Aorta (tissue), 5 donors: ENCODE data around the gene TMC5. TPM values are rescaled to one million over a fixed set of nuclear protein-coding genes. Genes with fewer than 3 reads are reported as not detected.
A peak's percentile ranks its signal among the peaks of the same experiment; 100 is the strongest.
"Not testable (repeated sequence)": the region's sequence is repeated elsewhere in the genome, so short reads cannot be mapped to it uniquely, and the experiment has no call there.

ENCODE experiments used
- ATAC-seq: fragments of 200-7000 bp; cut with Tn5 transposase; one replicate; pipeline ENCODE4 v1.9.1; 2022; ENCODE audit warnings: moderate library complexity; ENCODE audit not compliant: low FRiP score
- DNase-seq, 2 donors: peaks; one replicate each; pipeline ENCODE4 v3.0.0-alpha.2; 2020
- H3K27ac ChIP-seq, 2 donors: one replicate each; pipeline ENCODE4 v1.5.1; 2013; ENCODE audit warnings: low read length in 2 of 2, mild to moderate bottlenecking in 2 of 2, moderate library complexity in 2 of 2, control low read depth in 1 of 2, inconsistent platforms in 1 of 2, low read depth in 1 of 2
- H3K27me3 ChIP-seq, 2 donors: one replicate each; pipeline ENCODE4 v1.6.1; 2013; ENCODE audit warnings: control low read depth in 1 of 2, low read length in 1 of 2, mild to moderate bottlenecking in 1 of 2, moderate library complexity in 1 of 2; ENCODE audit not compliant: insufficient read depth in 2 of 2, control insufficient read depth in 1 of 2
- H3K36me3 ChIP-seq, 2 donors: one replicate each; pipeline ENCODE4 v1.6.1; 2013; ENCODE audit warnings: control low read depth in 1 of 2, low read length in 1 of 2, mild to moderate bottlenecking in 1 of 2; ENCODE audit not compliant: insufficient read depth in 2 of 2, control insufficient read depth in 1 of 2
- H3K4me1 ChIP-seq, 2 donors: one replicate each; pipeline ENCODE4 v1.6.1; 2013; ENCODE audit warnings: low read length in 2 of 2, control low read depth in 1 of 2, mild to moderate bottlenecking in 1 of 2, moderate library complexity in 1 of 2; ENCODE audit not compliant: insufficient read depth in 2 of 2, control insufficient read depth in 1 of 2
- H3K4me3 ChIP-seq, 2 donors: one replicate each; pipeline ENCODE4 v1.5.1; 2013; ENCODE audit warnings: low read length in 2 of 2, control low read depth in 1 of 2, mild to moderate bottlenecking in 1 of 2
- H3K9me3 ChIP-seq: one replicate; pipeline ENCODE4 v1.6.1; 2013; ENCODE audit warnings: mild to moderate bottlenecking, low read length; ENCODE audit not compliant: control insufficient read depth
- WGBS, 2 donors: extraction: QIAGEN DNeasy Blood & Tissue Kit; methylation state at CpG; one replicate each; pipeline ENCODE4 v1.1.7; 2013; 5-methylcytosine and 5-hydroxymethylcytosine counted together
- intact Hi-C, 2 donors: fragments of 100-400 bp; cut with DNase I; formaldehyde crosslinking; loops; one replicate each; pipeline versions ENCODE4 v1.14.2 to v1.15.0; 2022
- long read RNA-seq, 2 donors: library from polyadenylated mRNA; unstranded; transcript quantifications; one replicate each; pipeline ENCODE4 v2.0.0, GENCODE V29; 2020 to 2021
- polyA plus RNA-seq, 2 donors: library from polyadenylated mRNA; stranded (reverse); fragments of 200-250 nt; gene quantifications; one replicate each; pipeline ENCODE4 v1.2.3, GENCODE V29; 2013
- total RNA-seq, 2 donors: library from RNA; stranded (reverse); fragmentation: NEBNext Ultra II Directional; extraction: Animal tissue kit (Norgen Biotek cat#: 25700); gene quantifications; one replicate each; pipeline ENCODE4 v1.2.1, GENCODE V29; 2021
- donor health status: healthy with polysubstance abuse.
- donor health status: Bipolar disorder and iron deficiency.
- donor health status: DM: no; HTN: no; CAD: no.
- donor health status: DM: no; HTN: no; CAD: no.
- donor health status: DM: yes; HTN: yes; CAD: no.

TMC5 gene
- total RNA-seq, result under 1 TPM in 1 of 2 donors, not detected in 1; 0.27 TPM
- polyA plus RNA-seq, result 1 to 10 TPM in 1 of 2 donors, under 1 TPM in 1; 0.26 to 6.1 TPM
- long read RNA-seq, donor 1, partial matches to known transcripts, result 0 of 1 reads
- long read RNA-seq, donor 1, other reads (novel, unspliced or antisense), result 1 of 1 reads
- long read RNA-seq, donor 2, result 0 reads

GRCh38 chr16:19417640-19418039 is at the start of gene TMC5:
Gene TMC5 (plus strand): TSS chr16:19417883. CDS start chr16:19440039, 22,156 bp downstream.
- Histone ChIP-seq H3K36me3 (no peaks in the 10 kb centered on the region), H3K27ac (no peak within 1 kb of the TSS), H3K4me3 (no peak within 1 kb of the TSS), H3K9me3 (no peaks in the 10 kb centered on the region), H3K4me1 (no peaks in the 10 kb centered on the region), H3K27me3 (no peaks in the 10 kb centered on the region)
- no peak for ATAC-seq
- intact Hi-C loops, result no loop called here
- no peak for DNase-seq
- 68 to 72% methylated on average over 12 of the region's 12 CpGs for WGBS, 2 donors

GRCh38 chr16:19372541-19372940 is 45.1 kb upstream of the TMC5 start:
- 82 to 86% methylated on average over 7 of the region's 7 CpGs for WGBS, 2 donors
- H3K36me3 ChIP-seq, H3K9me3 ChIP-seq, DNase-seq, ATAC-seq, H3K4me1 ChIP-seq, H3K27me3 ChIP-seq, H3K4me3 ChIP-seq, H3K27ac ChIP-seq: not testable (repeated sequence)
- intact Hi-C loops, result loop anchor here in 1 of 2 donors (10.0 kb wide), 1 partner anchor 208 kb away; the partner anchor contains the start of gene SYT17

- intact Hi-C loops, result loop anchor here (2.0 to 10.0 kb wide), 2 partner anchors 210 to 288 kb away; partner anchors contain the start of gene SYT17 (in 1 of the 2)
- WGBS, 2 donors, result 92 to 95% methylated on average over 3 of the region's 3 CpGs
- no peak for ATAC-seq
Observed at GRCh38 chr16:19374402-19374801, 43.3 kb upstream of the TMC5 start.

DNA sequence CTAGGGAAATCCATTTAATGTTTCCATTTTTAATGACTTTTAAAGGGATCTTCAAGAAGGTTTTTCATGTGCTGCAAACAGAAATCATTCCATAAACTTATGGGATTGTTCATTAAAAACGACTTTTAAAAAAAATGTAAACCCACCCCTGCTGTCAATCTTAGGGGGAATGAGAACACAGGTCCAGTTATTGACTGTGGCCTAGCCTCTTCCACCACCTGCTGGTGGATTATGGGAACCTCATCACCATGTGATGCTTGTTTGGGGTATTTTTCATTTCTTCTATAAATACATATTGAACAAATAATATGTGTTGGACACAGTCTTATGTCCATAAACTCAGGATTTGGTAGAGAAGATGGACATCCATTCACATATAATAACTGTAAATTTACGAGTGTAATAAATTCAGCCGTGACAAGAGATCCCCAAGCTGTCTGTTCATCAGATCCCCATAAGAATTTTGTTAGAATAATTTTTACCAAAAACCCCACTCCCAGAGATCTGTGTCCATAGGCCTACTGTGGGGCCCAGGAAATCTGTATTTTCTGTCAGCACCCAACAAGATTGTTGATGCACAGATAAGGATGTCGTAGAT is 42.0 kb upstream of the TMC5 start:
- Histone ChIP-seq H3K27me3 (no peaks in the 10 kb centered on the region), H3K4me3 (no peak overlapping the region), H3K27ac (no peak overlapping the region), H3K9me3 (no peaks in the 10 kb centered on the region), H3K4me1 (no peaks in the 10 kb centered on the region), H3K36me3 (no peaks in the 10 kb centered on the region)
- ATAC-seq (peak; percentile 77), DNase-seq (no peak)
- intact Hi-C loops, result loop anchor here (2.0 to 10.0 kb wide), 3 partner anchors 209 to 289 kb away; partner anchors contain the start of gene SYT17 (in 1 of the 2)
- 26 to 28% methylated on average over 4 of the region's 4 CpGs for WGBS, 2 donors

More at GRCh38 chr16:19374402-19374801, 43.3 kb upstream of the TMC5 start:
- peaks cover 1% of the 10 kb centered on the region for H3K9me3 ChIP-seq
- H3K36me3 ChIP-seq, result no peaks in the 10 kb centered on the region
- H3K4me1 ChIP-seq, result no peaks in the 10 kb centered on the region
- no peaks in the 10 kb centered on the region for H3K27me3 ChIP-seq
- no peak overlapping the region for H3K4me3 ChIP-seq
- no peak for DNase-seq
- no peak overlapping the region for H3K27ac ChIP-seq

DNA sequence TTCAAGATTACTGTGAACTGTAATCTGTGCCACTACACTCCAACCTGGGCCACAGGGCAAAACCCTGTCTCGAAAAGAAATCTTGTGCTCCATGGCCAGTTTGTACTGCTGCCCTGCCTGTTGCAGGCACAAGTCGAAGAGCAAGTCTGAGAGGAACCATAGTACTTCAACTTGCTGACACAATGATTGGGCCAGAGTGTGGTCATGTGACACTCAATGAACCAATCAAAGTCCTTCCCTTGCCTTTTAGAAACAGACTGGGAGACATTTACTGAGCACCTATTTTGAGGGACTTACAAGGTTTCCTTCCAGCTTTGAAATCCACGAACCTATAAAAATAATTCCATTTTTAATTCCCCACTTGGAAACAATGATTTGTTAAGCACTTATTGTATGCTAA is 39.8 kb upstream of the TMC5 start:
- H3K27ac ChIP-seq, result no peak overlapping the region
- no peaks in the 10 kb centered on the region for H3K36me3 ChIP-seq
- WGBS, 2 donors, result 88 to 89% methylated on average over 3 of the region's 3 CpGs
- no peaks in the 10 kb centered on the region for H3K27me3 ChIP-seq
- intact Hi-C loops, result loop anchor here (2.0 to 10.0 kb wide), 2 partner anchors 211 to 213 kb away; partner anchors contain the start of gene SYT17 (in 1 of the 2)
- no peak for ATAC-seq
- H3K4me1 ChIP-seq, result peaks cover 0 to 2% of the 10 kb centered on the region in 2 donors
- no peak overlapping the region for H3K4me3 ChIP-seq
- no peaks in the 10 kb centered on the region for H3K9me3 ChIP-seq
- no peak for DNase-seq

DNA sequence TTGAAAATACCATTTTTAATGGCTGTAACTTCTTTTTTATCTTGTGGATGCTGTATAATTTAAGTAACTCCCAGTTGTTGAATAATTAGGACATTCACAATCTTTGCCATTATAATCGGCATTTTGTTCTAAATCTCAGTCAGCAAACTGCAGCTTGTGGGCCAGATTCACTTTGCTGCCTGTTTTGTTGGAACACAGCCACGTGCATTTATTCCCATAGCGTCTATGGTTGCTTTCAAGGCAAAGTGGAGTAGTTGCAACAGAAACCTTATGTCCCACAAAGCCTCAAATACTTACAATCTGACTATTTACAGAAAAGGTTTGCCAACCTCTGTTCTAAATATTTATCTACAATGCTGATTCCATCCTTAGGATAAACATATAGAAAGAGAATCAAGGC is 39.2 kb upstream of the TMC5 start:
- Histone ChIP-seq H3K27ac (no peak overlapping the region), H3K4me3 (no peak overlapping the region), H3K9me3 (no peaks in the 10 kb centered on the region), H3K4me1 (peaks cover 0 to 2% of the 10 kb centered on the region in 2 donors), H3K27me3 (peaks cover 0 to 1% of the 10 kb centered on the region in 2 donors), H3K36me3 (no peaks in the 10 kb centered on the region)
- DNase-seq (no peak), ATAC-seq (no peak)
- WGBS, 2 donors, result 33 to 36% methylated on average over 3 of the region's 3 CpGs
- intact Hi-C loops, result loop anchor here in 1 of 2 donors (10.0 kb wide), 1 partner anchor 214 kb away; the partner anchor contains the start of gene SYT17

DNA sequence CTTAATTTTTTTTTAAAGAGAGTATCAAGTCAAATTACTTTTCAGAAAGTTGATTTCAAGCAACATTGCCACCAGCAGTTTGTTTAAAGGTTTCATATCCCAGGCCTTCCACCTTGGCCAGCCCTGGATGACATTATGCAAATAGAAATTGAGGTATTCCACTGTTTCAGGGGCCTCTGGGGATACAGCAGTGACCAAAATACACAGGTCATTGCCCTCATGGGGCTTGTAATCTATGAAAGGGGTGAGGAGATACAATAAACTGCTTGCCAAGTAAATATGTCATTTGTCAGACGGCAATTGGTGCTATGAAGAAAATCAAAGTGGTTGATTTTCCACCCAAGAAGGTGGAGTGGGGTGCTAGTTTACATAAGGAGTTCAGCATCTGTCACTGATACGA is 37.8 kb upstream of the TMC5 start:
- no peaks in the 10 kb centered on the region for H3K36me3 ChIP-seq
- ATAC-seq, result no peak

DNA sequence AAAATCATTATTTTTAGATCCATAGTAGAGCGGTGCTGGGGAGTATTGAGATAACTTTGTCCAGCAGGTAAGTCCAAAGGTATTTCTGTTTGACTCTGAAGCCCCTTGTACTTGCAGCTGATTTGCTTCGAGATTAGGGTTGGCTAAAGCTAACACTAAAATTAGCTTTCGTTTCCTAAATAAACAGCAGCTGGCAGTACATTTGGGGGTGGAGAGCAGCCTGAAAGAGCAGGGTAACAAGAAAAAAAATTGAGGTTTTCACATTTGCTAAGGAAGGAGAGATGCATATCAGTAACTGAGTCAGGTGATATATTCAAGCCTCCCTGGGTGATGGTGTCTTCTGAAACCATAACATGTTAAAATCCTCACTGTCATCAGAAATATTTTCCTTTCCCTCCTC is 37.4 kb upstream of the TMC5 start:
- intact Hi-C loops, result no loop called here
- no peak for ATAC-seq

More for the DNA sequence above, 37.8 kb upstream of the TMC5 start:
- H3K27ac ChIP-seq, result no peak overlapping the region
- H3K4me1 ChIP-seq, result peaks cover 0 to 2% of the 10 kb centered on the region in 2 donors
- H3K4me3 ChIP-seq, result no peak overlapping the region
- no peaks in the 10 kb centered on the region for H3K9me3 ChIP-seq
- intact Hi-C loops, result loop anchor here in 1 of 2 donors (10.0 kb wide), 1 partner anchor 215 kb away; the partner anchor contains the start of gene SYT17
- WGBS, 2 donors, result 19 to 25% methylated on average over 2 of the region's 2 CpGs
- peaks cover 0 to 1% of the 10 kb centered on the region in 2 donors for H3K27me3 ChIP-seq
- DNase-seq, result no peak

More for the DNA sequence above, 37.4 kb upstream of the TMC5 start:
- H3K4me1 ChIP-seq, result peaks cover 0 to 2% of the 10 kb centered on the region in 2 donors
- no peak overlapping the region for H3K4me3 ChIP-seq
- H3K9me3 ChIP-seq, result no peaks in the 10 kb centered on the region
- H3K36me3 ChIP-seq, result no peaks in the 10 kb centered on the region
- H3K27ac ChIP-seq, result no peak overlapping the region
- DNase-seq, result no peak
- WGBS, 2 donors, result 1 to 4% methylated on average over 3 of the region's 3 CpGs
- peaks cover 0 to 1% of the 10 kb centered on the region in 2 donors for H3K27me3 ChIP-seq
